ENCODE results near the gene ANKRD44. TPM values are rescaled to one million over a fixed set of nuclear protein-coding genes. Genes with fewer than 3 reads are reported as not detected.

Gene ANKRD44
- total RNA-seq, 1 experiment from 2014 or later = 2.4 TPM

DNA sequence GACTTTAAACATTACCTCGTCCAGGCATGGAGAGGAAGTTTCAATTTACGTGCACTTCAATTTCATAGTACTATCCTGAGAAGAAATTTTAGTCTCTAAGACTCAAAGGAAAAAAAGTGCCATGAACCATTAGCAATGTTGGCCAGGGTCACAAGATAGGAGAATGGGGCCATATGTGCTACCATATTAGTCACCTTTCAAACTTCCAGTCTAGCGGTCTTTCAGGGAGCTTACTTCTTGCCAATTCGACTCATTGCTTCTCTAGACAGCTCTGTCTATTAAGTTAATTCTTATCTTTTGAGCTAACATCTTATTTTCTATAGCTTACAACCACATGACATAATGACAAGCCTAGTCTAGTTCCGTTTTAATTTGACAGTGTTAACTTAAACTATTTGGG is 129.1 kb downstream of the ANKRD44 start:
- Histone ChIP-seq H3K9me3 (ENCODE audit: low read length) (no peaks in the 10 kb centered on the region), H3K36me3 (ENCODE audit: low read depth, low read length) (no peaks in the 10 kb centered on the region), H3K9ac (ENCODE audit: low read length) (no peak overlapping the region), H3K4me3 (ENCODE audit: low read length) (no peak overlapping the region), H3K9me2 (replicated peaks; ENCODE audit: low read length) (no peaks in the 10 kb centered on the region), H3K79me2 (ENCODE audit: low read length) (no peaks in the 10 kb centered on the region), H3K27ac (ENCODE audit: low read length) (no peak overlapping the region), H3K27me3 (ENCODE audit: low read length) (no peaks in the 10 kb centered on the region), H3K4me1 (ENCODE audit: insufficient read depth, low read length) (peaks cover 11% of the 10 kb centered on the region; the same call in 1 of the 2 replicates), H3K4me2 (ENCODE audit: low read length) (no peak overlapping the region), H4K20me1 (ENCODE audit: low read length) (no peaks in the 10 kb centered on the region), H2AFZ (ENCODE audit: low read length) (no peak overlapping the region), H3F3A (ENCODE audit: low read length, unreplicated experiment) (no peaks in the 10 kb centered on the region)
- ATAC-seq (no peak), DNase-seq (no peak)
- intact Hi-C loops (cut with micrococcal nuclease) = no loop called here
- ChIA-PET CTCF (no interaction called here), POLR2A (ENCODE audit: unreplicated experiment) (no interaction called here)
- TF ChIP-seq, protein P1, sequence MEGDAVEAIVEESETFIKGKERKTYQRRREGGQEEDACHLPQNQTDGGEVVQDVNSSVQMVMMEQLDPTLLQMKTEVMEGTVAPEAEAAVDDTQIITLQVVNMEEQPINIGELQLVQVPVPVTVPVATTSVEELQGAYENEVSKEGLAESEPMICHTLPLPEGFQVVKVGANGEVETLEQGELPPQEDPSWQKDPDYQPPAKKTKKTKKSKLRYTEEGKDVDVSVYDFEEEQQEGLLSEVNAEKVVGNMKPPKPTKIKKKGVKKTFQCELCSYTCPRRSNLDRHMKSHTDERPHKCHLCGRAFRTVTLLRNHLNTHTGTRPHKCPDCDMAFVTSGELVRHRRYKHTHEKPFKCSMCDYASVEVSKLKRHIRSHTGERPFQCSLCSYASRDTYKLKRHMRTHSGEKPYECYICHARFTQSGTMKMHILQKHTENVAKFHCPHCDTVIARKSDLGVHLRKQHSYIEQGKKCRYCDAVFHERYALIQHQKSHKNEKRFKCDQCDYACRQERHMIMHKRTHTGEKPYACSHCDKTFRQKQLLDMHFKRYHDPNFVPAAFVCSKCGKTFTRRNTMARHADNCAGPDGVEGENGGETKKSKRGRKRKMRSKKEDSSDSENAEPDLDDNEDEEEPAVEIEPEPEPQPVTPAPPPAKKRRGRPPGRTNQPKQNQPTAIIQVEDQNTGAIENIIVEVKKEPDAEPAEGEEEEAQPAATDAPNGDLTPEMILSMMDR (conservative IDR thresholded peaks at IDR 0.05; ENCODE audit: low read depth, low read length) = no peak
- no TSS peak for BruUV-seq (replicated peaks)

DNA sequence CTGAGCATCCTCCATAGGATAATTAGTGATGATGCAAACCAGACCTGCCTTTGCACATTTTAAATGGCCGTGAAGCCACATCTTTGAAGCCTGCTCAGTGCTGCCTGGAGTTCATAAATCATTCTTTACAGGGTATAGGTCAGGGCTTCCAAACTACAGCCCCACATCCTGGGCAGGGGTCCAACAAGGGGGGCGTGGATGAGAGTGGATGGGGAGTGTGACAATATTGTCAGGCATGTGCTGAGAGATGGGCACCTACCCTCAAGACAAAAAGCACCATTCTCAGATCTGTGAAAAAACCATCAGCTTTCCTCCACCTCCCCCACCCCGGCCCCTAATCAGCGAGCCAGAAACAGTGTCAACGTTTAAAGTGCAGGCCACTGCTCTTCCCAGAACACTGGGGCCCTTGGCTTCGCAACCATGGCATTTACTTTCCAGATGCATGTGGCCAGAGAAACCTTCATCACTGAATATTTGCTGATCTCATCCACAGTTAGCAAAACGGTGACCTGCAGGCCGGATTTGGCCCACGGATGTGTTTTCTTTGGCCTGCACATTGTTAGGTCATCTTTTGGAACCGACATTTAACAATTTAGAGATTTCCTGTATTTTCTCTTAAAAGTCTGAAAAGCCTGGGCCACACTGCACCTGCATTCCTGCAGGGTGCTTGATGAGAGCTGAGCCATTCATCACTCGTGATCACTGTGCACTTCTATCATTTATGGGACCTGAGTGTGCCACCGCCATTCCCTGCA is 130.7 kb downstream of the ANKRD44 start:
- ChIA-PET POLR2A (ENCODE audit: unreplicated experiment) (interaction anchor here (0.8 kb wide), 1 partner anchor 323 kb away, joined by 5 read pairs; no protein-coding TSS in a partner anchor), CTCF (interaction anchor here (0.5 kb wide), 1 partner anchor 1579 kb away, joined by 3 read pairs; no protein-coding TSS in a partner anchor)
- H3K4me3 ChIP-seq (ENCODE audit: low read length) = no peak overlapping the region
- H3K4me1 ChIP-seq (ENCODE audit: insufficient read depth, low read length) = peaks cover 14% of the 10 kb centered on the region
- H3K27ac ChIP-seq (ENCODE audit: low read length) = peak overlapping the region; percentile 21; the same call in 1 of the 2 replicates
- no peaks in the 10 kb centered on the region for H3K27me3 ChIP-seq (ENCODE audit: low read length)
- ATAC-seq (peak; percentile 90), DNase-seq (peak; percentile 28)
- no TSS peak for BruUV-seq (replicated peaks)
- H3K79me2 ChIP-seq (ENCODE audit: low read length) = no peaks in the 10 kb centered on the region
- intact Hi-C loops (cut with micrococcal nuclease) = loop anchor here (10.0 kb wide), 1 partner anchor 255 kb away; the partner anchor contains the start of gene PGAP1
- H2AFZ ChIP-seq (ENCODE audit: low read length) = no peak overlapping the region
- no peaks in the 10 kb centered on the region for H3K9me2 ChIP-seq (replicated peaks; ENCODE audit: low read length)
- H3K9me3 ChIP-seq (ENCODE audit: low read length) = no peaks in the 10 kb centered on the region
- H4K20me1 ChIP-seq (ENCODE audit: low read length) = no peaks in the 10 kb centered on the region
- TF ChIP-seq EZH2phosphoT487 (IDR thresholded peaks at IDR 0.05; ENCODE audit: borderline replicate concordance, low read length) = no peak
- no peak for TF ChIP-seq EZH2 (IDR thresholded peaks at IDR 0.05; ENCODE audit: low read length, unreplicated experiment)
- H3F3A ChIP-seq (ENCODE audit: low read length, unreplicated experiment) = no peaks in the 10 kb centered on the region
- H3K9ac ChIP-seq (ENCODE audit: low read length) = no peak overlapping the region
- no peak overlapping the region for H3K4me2 ChIP-seq (ENCODE audit: low read length)
- no peaks in the 10 kb centered on the region for H3K36me3 ChIP-seq (ENCODE audit: low read depth, low read length)

DNA sequence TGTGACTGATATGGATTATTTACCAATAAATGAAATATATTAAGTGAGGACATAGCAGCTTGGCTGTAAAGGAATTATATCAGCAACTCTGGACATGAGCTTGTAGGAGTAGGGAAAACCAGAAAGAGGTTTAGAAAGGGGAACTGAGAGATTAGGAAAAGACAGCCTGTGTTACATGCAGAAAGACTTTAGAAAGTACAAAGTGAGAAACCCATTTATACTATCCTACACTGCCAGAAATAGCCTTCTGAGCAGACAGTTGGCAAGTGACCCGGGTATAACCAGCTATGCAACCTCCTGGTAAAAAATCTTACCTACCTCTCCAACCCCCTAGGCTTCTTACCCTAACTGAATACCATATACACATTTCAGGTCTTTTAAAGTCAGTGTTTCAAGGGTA is 134.1 kb downstream of the ANKRD44 start:
- intact Hi-C loops (cut with micrococcal nuclease) = loop anchor here (10.0 kb wide), 1 partner anchor 252 kb away; the partner anchor contains the start of gene PGAP1
- TF ChIP-seq EZH2phosphoT487 (IDR thresholded peaks at IDR 0.05; ENCODE audit: borderline replicate concordance, low read length) = no peak
- TF ChIP-seq EZH2 (IDR thresholded peaks at IDR 0.05; ENCODE audit: low read length, unreplicated experiment) = no peak
- TF ChIP-seq, protein P1 (conservative IDR thresholded peaks at IDR 0.05; ENCODE audit: low read depth, low read length) = no peak
- Histone ChIP-seq H2AFZ (ENCODE audit: low read length) (no peak overlapping the region), H3K79me2 (ENCODE audit: low read length) (no peaks in the 10 kb centered on the region), H3K4me2 (ENCODE audit: low read length) (no peak overlapping the region), H3K27me3 (ENCODE audit: low read length) (no peaks in the 10 kb centered on the region), H3K9me3 (ENCODE audit: low read length) (no peaks in the 10 kb centered on the region), H3K4me3 (ENCODE audit: low read length) (no peak overlapping the region), H3F3A (ENCODE audit: low read length, unreplicated experiment) (no peaks in the 10 kb centered on the region), H3K36me3 (ENCODE audit: low read depth, low read length) (no peaks in the 10 kb centered on the region), H3K9ac (ENCODE audit: low read length) (no peak overlapping the region), H3K27ac (ENCODE audit: low read length) (no peak overlapping the region), H3K4me1 (ENCODE audit: insufficient read depth, low read length) (peaks cover 23% of the 10 kb centered on the region), H4K20me1 (ENCODE audit: low read length) (no peaks in the 10 kb centered on the region), H3K9me2 (replicated peaks; ENCODE audit: low read length) (no peaks in the 10 kb centered on the region)
- no TSS peak for BruUV-seq (replicated peaks)
- ChIA-PET CTCF (no interaction called here), POLR2A (ENCODE audit: unreplicated experiment) (no interaction called here)
- DNase-seq (no peak), ATAC-seq (no peak)

Measured in PC-3 (cell line).